Measurements from ENCODE around the gene PEX11G.

DNA sequence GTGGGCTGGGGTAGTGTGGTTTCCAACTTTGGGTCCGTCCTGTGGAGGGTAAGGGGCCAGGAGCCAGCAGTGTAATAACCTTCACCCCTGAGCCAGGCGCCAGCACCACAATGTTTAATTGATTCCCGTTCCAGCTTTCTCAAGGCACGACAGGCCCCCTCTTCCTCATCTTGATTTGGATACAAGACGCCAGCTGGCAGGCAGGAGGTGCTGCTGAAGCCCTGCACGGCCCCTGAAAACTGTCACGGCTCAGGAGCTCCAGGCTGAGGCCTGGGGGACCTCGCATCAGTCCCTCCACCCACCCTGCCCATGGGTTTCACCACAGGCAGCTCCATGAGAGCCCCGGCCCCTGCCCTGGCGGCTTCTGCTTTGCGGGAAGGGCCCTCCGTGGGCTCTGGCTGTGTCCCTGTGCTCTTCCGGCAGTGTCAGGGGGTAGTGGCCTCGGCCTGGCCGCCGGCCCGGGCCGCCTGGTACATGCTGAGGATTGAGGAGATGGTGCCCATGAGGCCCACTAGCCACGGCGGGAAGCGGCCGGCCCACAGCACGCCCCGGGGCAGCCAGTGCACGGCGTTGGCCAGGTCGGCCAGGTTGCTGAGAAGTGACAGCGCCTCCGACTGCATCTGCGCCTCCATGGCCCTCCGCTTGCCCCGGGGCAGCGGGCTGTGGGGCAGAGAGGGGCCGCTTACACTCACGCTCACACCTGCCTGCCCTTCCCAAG is 11.9 kb downstream of the PEX11G start:
- no peak for TF ChIP-seq FOXM1 (IDR thresholded peaks at IDR 0.05; ENCODE audit: borderline replicate concordance)
- no peak for TF ChIP-seq ZNF384 (IDR thresholded peaks at IDR 0.05)
- no peak for TF ChIP-seq HDGF (IDR thresholded peaks at IDR 0.05; ENCODE audit: borderline replicate concordance)
